ENCODE results near the gene ERLIN1. TPM values are rescaled to one million over a fixed set of nuclear protein-coding genes. Genes with fewer than 3 reads are reported as not detected.

ERLIN1 gene
- total RNA-seq, 4 donors from 2014 or later = 23.0 to 36.9 (median 35.1) TPM

- no peak for DNase-seq (ENCODE audit: low spot score in 2 of 2)
- intact Hi-C loops (cut with DNase I; ENCODE audit: low total_unique reads) = no loop called here
- 78 to 79% methylated on average over 4 of the region's 4 CpGs for WGBS, 2 donors
- TF ChIP-seq CTCF (IDR thresholded peaks at IDR 0.05) (no peak), POLR2A (IDR thresholded peaks at IDR 0.05) (no peak)
- H3K4me3 ChIP-seq (ENCODE audit: low read depth, poor library complexity, severe bottlenecking) = no peak overlapping the region
These were observed 45.8 kb downstream of the ERLIN1 start for GRCh38 chr10:100140070-100140469.

GRCh38 chr10:100138921-100139496 lies 46.8 kb downstream of the ERLIN1 start:
- no peak for DNase-seq (ENCODE audit: low spot score in 2 of 2)
- WGBS, 2 donors = 70% methylated on average over 7 of the region's 7 CpGs
- TF ChIP-seq POLR2A (IDR thresholded peaks at IDR 0.05) (no peak), CTCF (IDR thresholded peaks at IDR 0.05) (no peak)
- H3K4me3 ChIP-seq (ENCODE audit: low read depth, poor library complexity, severe bottlenecking) = no peak overlapping the region
- intact Hi-C loops (cut with DNase I; ENCODE audit: low total_unique reads) = no loop called here

GRCh38 chr10:100135486-100135885 lies 50.3 kb downstream of the ERLIN1 start:
- no peak overlapping the region for H3K4me3 ChIP-seq (ENCODE audit: low read depth, poor library complexity, severe bottlenecking)
- TF ChIP-seq CTCF (IDR thresholded peaks at IDR 0.05) (no peak), POLR2A (IDR thresholded peaks at IDR 0.05) (no peak)
- intact Hi-C loops (cut with DNase I; ENCODE audit: low total_unique reads) = no loop called here
- no peak for DNase-seq (ENCODE audit: low spot score in 2 of 2)

GRCh38 chr10:100133801-100134200 lies 52.0 kb downstream of the ERLIN1 start:
- no peak overlapping the region for H3K4me3 ChIP-seq (ENCODE audit: low read depth, poor library complexity, severe bottlenecking)
- TF ChIP-seq CTCF (IDR thresholded peaks at IDR 0.05) = no peak
- no peak for TF ChIP-seq POLR2A (IDR thresholded peaks at IDR 0.05)

GRCh38 chr10:100132427-100132826 lies 53.4 kb downstream of the ERLIN1 start:
- DNase-seq (ENCODE audit: low spot score in 2 of 2) = no peak
- intact Hi-C loops (cut with DNase I; ENCODE audit: low total_unique reads) = no loop called here
- no peak for TF ChIP-seq POLR2A (IDR thresholded peaks at IDR 0.05)
- WGBS, 2 donors = 82 to 91% methylated on average over 2 of the region's 2 CpGs
- no peak overlapping the region for H3K4me3 ChIP-seq (ENCODE audit: low read depth, poor library complexity, severe bottlenecking)

More at GRCh38 chr10:100133801-100134200, 52.0 kb downstream of the ERLIN1 start:
- WGBS, 2 donors = 94 to 100% methylated on average over 1 of the region's 1 CpG
- no peak for DNase-seq (ENCODE audit: low spot score in 2 of 2)
- intact Hi-C loops (cut with DNase I; ENCODE audit: low total_unique reads) = no loop called here

GRCh38 chr10:100131571-100131970 lies 54.3 kb downstream of the ERLIN1 start:
- no peak overlapping the region for H3K4me3 ChIP-seq (ENCODE audit: low read depth, poor library complexity, severe bottlenecking)
- intact Hi-C loops (cut with DNase I; ENCODE audit: low total_unique reads) = no loop called here
- WGBS, 2 donors = 78 to 81% methylated on average over 3 of the region's 3 CpGs
- TF ChIP-seq POLR2A (IDR thresholded peaks at IDR 0.05) = no peak
- no peak for TF ChIP-seq CTCF (IDR thresholded peaks at IDR 0.05)
- DNase-seq (ENCODE audit: low spot score in 2 of 2) = no peak

Data from lower leg skin (tissue), 4 donors.